IMR-90 (cell line): ENCODE results near the gene KCNMA1. TPM values are rescaled to one million over a fixed set of nuclear protein-coding genes. Genes with fewer than 3 reads are reported as not detected.

ENCODE experiments used
- ATAC-seq: fragments of 200-7000 bp; cut with Tn5 transposase; 2 replicates; pipeline ENCODE4 v1.9.1; 2020; ENCODE audit warnings: low read depth, mild to moderate bottlenecking, moderate library complexity
- BruUV-seq: library from RNA; stranded (reverse); fragments of 400-500 nt; replicated peaks from 2 replicates; lab custom pipeline; 2021; lab: Mats Ljungman, UMichigan
- CTCF ChIA-PET: fragments of 300-600 bp; formaldehyde crosslinking; extraction: SDS; loops from one replicate; lab custom pipeline; 2021; ENCODE audit warnings: antibody characterized with exemption; lab: Yijun Ruan, JAX
- POLR2A ChIA-PET: fragments of 300-600 bp; sonication (Branson Sonifier 250); formaldehyde crosslinking; loops from one replicate; lab custom pipeline; 2022; ENCODE audit warnings: antibody characterized with exemption; ENCODE audit not compliant: unreplicated experiment; lab: Charles Lee
- DNase-seq: peaks from one replicate; pipeline ENCODE4 v3.0.0; 2013
- H2AFZ ChIP-seq: replicated peaks from 2 replicates; pipeline ENCODE3; 2013; ENCODE audit warnings: low read length, mild to moderate bottlenecking; ENCODE audit not compliant: poor library complexity
- H2AK5ac ChIP-seq: 2 replicates; pipeline ENCODE4 v1.6.1; 2013; ENCODE audit warnings: low read depth, low read length, inconsistent platforms
- H2AK9ac ChIP-seq: replicated peaks from 2 replicates; pipeline ENCODE3; 2013; ENCODE audit warnings: mild to moderate bottlenecking, low read depth, low read length, moderate library complexity; ENCODE audit not compliant: poor library complexity
- H2BK120ac ChIP-seq: 2 replicates; pipeline ENCODE4 v1.6.1; 2013; ENCODE audit warnings: low read depth, low read length, inconsistent platforms
- H2BK15ac ChIP-seq: 3 replicates; pipeline ENCODE4 v1.6.1; 2013; ENCODE audit warnings: low read depth, low read length, inconsistent platforms
- H2BK20ac ChIP-seq: 2 replicates; pipeline ENCODE4 v1.6.1; 2013; ENCODE audit warnings: low read depth, mild to moderate bottlenecking, inconsistent platforms, low read length, moderate library complexity
- H2BK5ac ChIP-seq: 2 replicates; pipeline ENCODE4 v1.6.1; 2013; ENCODE audit warnings: mild to moderate bottlenecking, low read depth, low read length, inconsistent platforms; ENCODE audit not compliant: poor library complexity, severe bottlenecking
- H3K14ac ChIP-seq: replicated peaks from 2 replicates; pipeline ENCODE4 v1.6.1; 2013; ENCODE audit warnings: low read depth, low read length, inconsistent platforms
- H3K18ac ChIP-seq: 2 replicates; pipeline ENCODE4 v1.6.1; 2013; ENCODE audit warnings: low read depth, low read length, control low read depth
- H3K23ac ChIP-seq: 2 replicates; pipeline ENCODE4 v1.6.1; 2013; ENCODE audit warnings: low read depth, low read length, inconsistent platforms
- H3K27ac ChIP-seq: 2 replicates; pipeline ENCODE4 v1.5.1; 2013; ENCODE audit warnings: mild to moderate bottlenecking, control low read depth, low read length; ENCODE audit not compliant: insufficient read depth
- H3K27me3 ChIP-seq: 2 replicates; pipeline ENCODE4 v1.6.1; 2013; ENCODE audit warnings: low read length; ENCODE audit not compliant: control insufficient read depth, insufficient read depth
- H3K36me3 ChIP-seq: 2 replicates; pipeline ENCODE4 v1.6.1; 2013; ENCODE audit warnings: low read length, mixed read lengths; ENCODE audit not compliant: control insufficient read depth, insufficient read depth
- H3K4ac ChIP-seq: 2 replicates; pipeline ENCODE4 v1.6.1; 2013; ENCODE audit warnings: low read depth, low read length, inconsistent platforms
- H3K4me1 ChIP-seq: 2 replicates; pipeline ENCODE4 v1.6.1; 2013; ENCODE audit warnings: low read length, mixed read lengths; ENCODE audit not compliant: control insufficient read depth, insufficient read depth
- H3K4me2 ChIP-seq: 2 replicates; pipeline ENCODE4 v1.6.1; 2013; ENCODE audit warnings: low read depth, mild to moderate bottlenecking, control low read depth, low read length, moderate library complexity
- H3K4me3 ChIP-seq: 2 replicates; pipeline ENCODE4 v1.5.1; 2013; ENCODE audit warnings: low read depth, mild to moderate bottlenecking, control low read depth, low read length, moderate library complexity; ENCODE audit not compliant: insufficient read depth
- H3K56ac ChIP-seq: 2 replicates; pipeline ENCODE4 v1.6.1; 2013; ENCODE audit warnings: low read length, inconsistent platforms; ENCODE audit not compliant: insufficient read depth; ENCODE audit errors: extremely low read depth
- H3K79me1 ChIP-seq, 2 experiments: 2 replicates each; pipeline ENCODE4 v1.6.1; 2013; ENCODE audit warnings: low read length in 2 of 2, inconsistent platforms in 1 of 2, low read depth in 1 of 2
- H3K9ac ChIP-seq: 2 replicates; pipeline ENCODE4 v1.6.1; 2013; ENCODE audit warnings: low read depth, low read length, control low read depth
- H3K9me1 ChIP-seq: 2 replicates; pipeline ENCODE4 v1.6.1; 2013; ENCODE audit warnings: low read length, inconsistent platforms; ENCODE audit not compliant: insufficient read depth
- H3K9me3 ChIP-seq: 2 replicates; pipeline ENCODE4 v1.6.1; 2013; ENCODE audit warnings: low read length; ENCODE audit not compliant: control insufficient read depth, insufficient read depth
- H4K20me1 ChIP-seq: 2 replicates; pipeline ENCODE4 v1.6.1; 2013; ENCODE audit warnings: low read length, inconsistent platforms; ENCODE audit not compliant: insufficient read depth
- H4K5ac ChIP-seq: 2 replicates; pipeline ENCODE4 v1.6.1; 2013; ENCODE audit warnings: mild to moderate bottlenecking, low read depth, low read length, control low read depth
- H4K8ac ChIP-seq, 2 experiments: 2 replicates each; pipeline ENCODE4 v1.6.1; 2013; ENCODE audit warnings: low read depth in 2 of 2, low read length in 2 of 2, control low read depth in 1 of 2, inconsistent platforms in 1 of 2
- H4K91ac ChIP-seq: 2 replicates; pipeline ENCODE4 v1.6.1; 2013; ENCODE audit warnings: low read depth, low read length, inconsistent platforms; ENCODE audit not compliant: insufficient read depth
- BHLHE40 ChIP-seq: fragments of 150-350 bp; IDR thresholded peaks from 2 replicates; pipeline ENCODE4 v1.6.1; 2016; ENCODE audit warnings: mild to moderate bottlenecking, low read depth, low read length
- CEBPB ChIP-seq: IDR thresholded peaks from 2 replicates; pipeline ENCODE4 v1.6.1; 2012; ENCODE audit warnings: low read depth, low read length, improper control_type of control experiment
- CHD1 ChIP-seq: IDR thresholded peaks from 2 replicates; pipeline ENCODE4 v1.6.1; 2012; ENCODE audit warnings: low read depth, low read length, improper control_type of control experiment
- CTCF ChIP-seq: conservative IDR thresholded peaks from 2 replicates; pipeline ENCODE4 v1.5.1; 2012; ENCODE audit warnings: mild to moderate bottlenecking, low read depth, low read length, improper control_type of control experiment
- FOS ChIP-seq: fragments of 150-350 bp; IDR thresholded peaks from 2 replicates; pipeline ENCODE4 v1.6.1; 2016; ENCODE audit warnings: low read depth, low read length
- MAFK ChIP-seq: IDR thresholded peaks from 2 replicates; pipeline ENCODE4 v1.6.1; 2012; ENCODE audit warnings: low read depth, low read length, improper control_type of control experiment
- MAZ ChIP-seq: IDR thresholded peaks from 2 replicates; pipeline ENCODE4 v1.6.1; 2012; ENCODE audit warnings: low read depth, mild to moderate bottlenecking, low read length, improper control_type of control experiment, moderate library complexity, borderline replicate concordance
- MXI1 ChIP-seq: IDR thresholded peaks from 2 replicates; pipeline ENCODE4 v1.6.1; 2012; ENCODE audit warnings: low read depth, mild to moderate bottlenecking, low read length, moderate library complexity, borderline replicate concordance
- NFE2L2 ChIP-seq: fragments of 150-350 bp; IDR thresholded peaks from 2 replicates; pipeline ENCODE4 v1.6.1; 2016; ENCODE audit warnings: low read depth, mild to moderate bottlenecking, low read length
- POLR2A ChIP-seq: IDR thresholded peaks from 2 replicates; pipeline ENCODE4 v1.6.1; 2012; ENCODE audit warnings: mild to moderate bottlenecking, low read depth, low read length
- RAD21 ChIP-seq: IDR thresholded peaks from 2 replicates; pipeline ENCODE4 v1.6.1; 2012; ENCODE audit warnings: low read length, improper control_type of control experiment
- RCOR1 ChIP-seq: IDR thresholded peaks from 2 replicates; pipeline ENCODE4 v1.6.1; 2012; ENCODE audit warnings: mild to moderate bottlenecking, low read length, improper control_type of control experiment; ENCODE audit not compliant: insufficient replicate concordance
- RFX5 ChIP-seq: IDR thresholded peaks from 2 replicates; pipeline ENCODE4 v1.8.0; 2012; ENCODE audit warnings: low read depth, mild to moderate bottlenecking, low read length, moderate library complexity
- SMC3 ChIP-seq: fragments of 150-350 bp; IDR thresholded peaks from 2 replicates; pipeline ENCODE4 v1.6.1; 2016; ENCODE audit warnings: low read depth, mild to moderate bottlenecking, antibody characterized with exemption, low read length, moderate library complexity
- WGBS, 2 experiments: methylation state at CpG; one replicate each; pipeline versions ENCODE4 v1.1.5 to v1.1.7; 2013; ENCODE audit warnings: missing lambda C conversion rate in 2 of 2; ENCODE audit not compliant: insufficient read length in 1 of 2; ENCODE audit errors: extremely low coverage in 2 of 2; 5-methylcytosine and 5-hydroxymethylcytosine counted together
- dilution Hi-C: fragments of 300-500 bp; cut with HindIII; formaldehyde crosslinking; loops from one replicate; pipeline ENCODE4 v1.14.3; 2018; ENCODE audit warnings: low sequenced_read_pairs; ENCODE audit not compliant: unreplicated experiment
- in situ Hi-C: fragments of 300-500 bp; cut with MboI; formaldehyde crosslinking; loops from 3 replicates; pipeline ENCODE4 v1.14.3; 2019; ENCODE audit warnings: low sequenced_read_pairs, inconsistent platforms, mixed read lengths
- intact Hi-C: fragments of 100-400 bp; cut with micrococcal nuclease; formaldehyde crosslinking; loops from 2 replicates; pipeline ENCODE4 v1.10.0; 2022
- polyA plus RNA-seq, 3 experiments: library from polyadenylated mRNA; depleted of rRNA; stranded (reverse); fragments of >200 nt; gene quantifications; 2 replicates each; pipeline ENCODE4 v1.2.3, GENCODE V29; 2012; ENCODE audit warnings: low replicate concordance in 1 of 3
- total RNA-seq: library from RNA; depleted of rRNA; stranded (reverse); fragments of >200 nt; gene quantifications from 2 replicates; pipeline ENCODE4 v1.2.3, GENCODE V29; 2012
- TF ChIP-seq, protein P1 (sequence below): fragments of 150-350 bp; IDR thresholded peaks from 2 replicates; pipeline ENCODE4 v1.6.1; 2017; ENCODE audit warnings: mild to moderate bottlenecking, antibody characterized with exemption, low read length, low read depth
- TF ChIP-seq, protein P2 (sequence below): fragments of 150-350 bp; IDR thresholded peaks from 2 replicates; pipeline ENCODE4 v1.6.1; 2016; ENCODE audit warnings: low read depth, mild to moderate bottlenecking, low read length, moderate library complexity, borderline replicate concordance

KCNMA1 gene
- total and polyA plus RNA-seq, 2 of the 4 experiments (the other 2 are of a cell fraction) = 25.6 to 29.6 TPM

GRCh38 chr10:77433546-77433945 is 204.1 kb downstream of the KCNMA1 start:
- H2BK15ac ChIP-seq = no peak overlapping the region
- intact Hi-C loops (no loop called here), in situ Hi-C loops (no loop called here), dilution Hi-C loops (no loop called here)
- H3K9me1 ChIP-seq = peaks cover 4% of the 10 kb centered on the region
- no peak overlapping the region; the same call in 1 of the 2 replicates for H2BK20ac ChIP-seq
- H3K4me1 ChIP-seq = peaks cover 8% of the 10 kb centered on the region
- H2BK5ac ChIP-seq = no peak overlapping the region
- no peaks in the 10 kb centered on the region for H4K20me1 ChIP-seq
- no peak overlapping the region for H3K9ac ChIP-seq
- H3K27me3 ChIP-seq = no peaks in the 10 kb centered on the region
- H3K4me2 ChIP-seq = no peak overlapping the region
- no peak overlapping the region for H2BK120ac ChIP-seq
- H4K8ac ChIP-seq = no peak overlapping the region
- H3K4me3 ChIP-seq = no peak overlapping the region
- H3K79me1 ChIP-seq = 0 out of 4 replicates have a peak, but pooled peaks cover 0 to 2% of the 10 kb centered on the region in 2 experiments
- H3K36me3 ChIP-seq = no peaks in the 10 kb centered on the region
- ChIA-PET CTCF (no interaction called here), POLR2A (no interaction called here)
- H2AK5ac ChIP-seq = no peak overlapping the region
- no peak overlapping the region for H4K91ac ChIP-seq
- H3K18ac ChIP-seq = no peak overlapping the region
- WGBS, 2 experiments = 93% methylated on average over 5 of the region's 7 CpGs; no CpG with 5 or more reads in 1 of the 2 experiments
- H3K56ac ChIP-seq = no peak overlapping the region
- no peak for DNase-seq
- BruUV-seq = no TSS peak
- H3K9me3 ChIP-seq = no peaks in the 10 kb centered on the region
- H2AFZ ChIP-seq = no peak overlapping the region
- no peak overlapping the region for H3K4ac ChIP-seq
- H3K27ac ChIP-seq = no peak overlapping the region
- H3K23ac ChIP-seq = no peak overlapping the region
- no peak overlapping the region for H4K5ac ChIP-seq
- ATAC-seq = no peak
- TF ChIP-seq MAFK (no peak), POLR2A (no peak), RCOR1 (no peak), NFE2L2 (no peak), RFX5 (no peak), CHD1 (no peak), CTCF (no peak), RAD21 (no peak), SMC3 (no peak), MXI1 (no peak), BHLHE40 (no peak), MAZ (no peak), FOS (no peak), CEBPB (no peak)
- TF ChIP-seq, protein P1, sequence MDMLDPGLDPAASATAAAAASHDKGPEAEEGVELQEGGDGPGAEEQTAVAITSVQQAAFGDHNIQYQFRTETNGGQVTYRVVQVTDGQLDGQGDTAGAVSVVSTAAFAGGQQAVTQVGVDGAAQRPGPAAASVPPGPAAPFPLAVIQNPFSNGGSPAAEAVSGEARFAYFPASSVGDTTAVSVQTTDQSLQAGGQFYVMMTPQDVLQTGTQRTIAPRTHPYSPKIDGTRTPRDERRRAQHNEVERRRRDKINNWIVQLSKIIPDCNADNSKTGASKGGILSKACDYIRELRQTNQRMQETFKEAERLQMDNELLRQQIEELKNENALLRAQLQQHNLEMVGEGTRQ = no peak
- TF ChIP-seq, protein P2, sequence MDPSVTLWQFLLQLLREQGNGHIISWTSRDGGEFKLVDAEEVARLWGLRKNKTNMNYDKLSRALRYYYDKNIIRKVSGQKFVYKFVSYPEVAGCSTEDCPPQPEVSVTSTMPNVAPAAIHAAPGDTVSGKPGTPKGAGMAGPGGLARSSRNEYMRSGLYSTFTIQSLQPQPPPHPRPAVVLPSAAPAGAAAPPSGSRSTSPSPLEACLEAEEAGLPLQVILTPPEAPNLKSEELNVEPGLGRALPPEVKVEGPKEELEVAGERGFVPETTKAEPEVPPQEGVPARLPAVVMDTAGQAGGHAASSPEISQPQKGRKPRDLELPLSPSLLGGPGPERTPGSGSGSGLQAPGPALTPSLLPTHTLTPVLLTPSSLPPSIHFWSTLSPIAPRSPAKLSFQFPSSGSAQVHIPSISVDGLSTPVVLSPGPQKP = no peak
- no peak overlapping the region for H2AK9ac ChIP-seq
- H3K14ac ChIP-seq = no peak overlapping the region
